C1 segment of cervical spinal cord (tissue), 14 donors: ENCODE data around the gene SHANK1.

Source experiments
- DNase-seq, 14 donors: peaks; one replicate each; lab custom pipeline; 2025; lab: John Stamatoyannopoulos, UW

The SHANK1 gene

GRCh38 chr19:50728084-50728737, 8.6 kb upstream of the SHANK1 start:
- DNase-seq: peak in 12 of 14 donors; percentile 4 to 91 (median 58)

- no peak for DNase-seq
These were observed 6.3 kb upstream of the SHANK1 start for GRCh38 chr19:50725911-50726230.

- DNase-seq: no peak
These were observed 5.8 kb upstream of the SHANK1 start for GRCh38 chr19:50725218-50725910.

- DNase-seq: peak; percentile 79 to 100 (median 98)
These were observed 5.1 kb upstream of the SHANK1 start for GRCh38 chr19:50724522-50725217.

- peak in 1 of 14 donors; percentile 59 for DNase-seq
These were observed 4.3 kb upstream of the SHANK1 start for GRCh38 chr19:50723735-50724521.

- no peak for DNase-seq
These were observed 3.5 kb upstream of the SHANK1 start, which contains the start of gene CLEC11A for GRCh38 chr19:50723069-50723468. Gene CLEC11A (plus strand): TSS chr19:50723364. CDS start chr19:50723526, 162 bp downstream.

- no peak for DNase-seq
These were observed 2.8 kb upstream of the SHANK1 start for GRCh38 chr19:50722201-50723013.

GRCh38 chr19:50721441-50722137, 2.0 kb upstream of the SHANK1 start:
- DNase-seq: peak in 4 of 14 donors; percentile 5 to 69 (median 12)

- no peak for DNase-seq
These were observed 1.3 kb upstream of the SHANK1 start for GRCh38 chr19:50720921-50721381.

GRCh38 chr19:50720181-50720920, 749 bp upstream of the SHANK1 start:
- peak in 1 of 14 donors; percentile 7 for DNase-seq

GRCh38 chr19:50719119-50719435, 525 bp downstream of the SHANK1 start:
- no peak for DNase-seq

GRCh38 chr19:50718255-50719118, 1.1 kb downstream of the SHANK1 start:
- DNase-seq: no peak

GRCh38 chr19:50717891-50718254, 1.7 kb downstream of the SHANK1 start:
- no peak for DNase-seq

- no peak for DNase-seq
These were observed 2.4 kb downstream of the SHANK1 start for GRCh38 chr19:50717026-50717723.

GRCh38 chr19:50716178-50717025, 3.2 kb downstream of the SHANK1 start:
- DNase-seq: no peak

GRCh38 chr19:50713556-50714236, 5.9 kb downstream of the SHANK1 start:
- DNase-seq: no peak

GRCh38 chr19:50712833-50713232, 6.8 kb downstream of the SHANK1 start:
- DNase-seq: no peak
